GM20000 (cell line): Measurements from ENCODE around the gene CDCA3.

Experiments
- DNase-seq: peaks from one replicate; pipeline ENCODE4 v3.0.0; 2012; ENCODE audit warnings: low spot score
- TF ChIP-seq, protein P1 (sequence below): IDR thresholded peaks from 2 replicates; pipeline ENCODE4 v1.5.1; 2012; ENCODE audit warnings: mild to moderate bottlenecking, control low read depth; ENCODE audit errors: extremely low read depth, missing control alignments

CDCA3 gene

DNA sequence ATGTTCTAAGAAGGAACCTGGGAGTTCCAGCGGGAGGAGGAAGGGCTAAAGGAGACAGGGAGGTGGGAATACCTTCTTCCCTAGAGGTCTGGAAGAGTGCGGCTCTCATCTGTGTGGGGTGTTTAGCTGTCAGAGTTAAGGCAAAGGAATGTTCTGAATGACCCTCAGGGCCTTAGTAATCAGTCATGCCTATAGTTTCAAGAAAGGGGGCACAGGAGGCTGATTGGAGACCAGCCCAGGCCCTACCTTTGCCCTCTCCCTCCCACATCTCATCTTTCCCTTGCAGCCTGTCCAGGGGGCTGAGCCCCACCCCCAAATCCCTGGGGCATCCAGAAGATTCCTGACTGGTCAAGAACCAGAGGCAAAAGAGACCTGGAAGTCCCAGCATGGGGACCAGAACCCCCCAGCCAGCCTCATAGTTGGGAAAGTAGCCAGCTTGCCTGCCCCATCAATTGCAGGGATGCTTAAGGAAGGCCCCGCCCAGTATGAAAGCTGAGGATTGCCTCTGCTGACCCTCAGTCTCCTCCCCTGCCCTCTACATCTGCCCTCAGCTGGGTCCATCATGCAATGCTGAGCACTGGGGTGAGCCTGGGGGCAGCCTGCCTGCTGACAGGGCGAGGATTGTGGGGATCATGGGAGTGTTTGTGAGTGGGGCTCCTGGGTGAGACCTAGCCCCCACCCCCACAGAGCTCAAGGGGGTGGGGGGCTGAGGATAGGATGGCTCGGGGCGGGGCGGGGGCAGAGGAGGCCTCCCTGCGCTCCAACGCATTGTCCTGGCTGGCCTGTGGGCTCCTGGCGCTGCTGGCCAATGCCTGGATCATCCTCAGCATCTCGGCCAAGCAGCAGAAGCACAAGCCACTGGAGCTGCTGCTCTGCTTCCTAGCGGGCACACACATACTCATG lies 27.7 kb downstream of the CDCA3 start:
- TF ChIP-seq, protein P1, sequence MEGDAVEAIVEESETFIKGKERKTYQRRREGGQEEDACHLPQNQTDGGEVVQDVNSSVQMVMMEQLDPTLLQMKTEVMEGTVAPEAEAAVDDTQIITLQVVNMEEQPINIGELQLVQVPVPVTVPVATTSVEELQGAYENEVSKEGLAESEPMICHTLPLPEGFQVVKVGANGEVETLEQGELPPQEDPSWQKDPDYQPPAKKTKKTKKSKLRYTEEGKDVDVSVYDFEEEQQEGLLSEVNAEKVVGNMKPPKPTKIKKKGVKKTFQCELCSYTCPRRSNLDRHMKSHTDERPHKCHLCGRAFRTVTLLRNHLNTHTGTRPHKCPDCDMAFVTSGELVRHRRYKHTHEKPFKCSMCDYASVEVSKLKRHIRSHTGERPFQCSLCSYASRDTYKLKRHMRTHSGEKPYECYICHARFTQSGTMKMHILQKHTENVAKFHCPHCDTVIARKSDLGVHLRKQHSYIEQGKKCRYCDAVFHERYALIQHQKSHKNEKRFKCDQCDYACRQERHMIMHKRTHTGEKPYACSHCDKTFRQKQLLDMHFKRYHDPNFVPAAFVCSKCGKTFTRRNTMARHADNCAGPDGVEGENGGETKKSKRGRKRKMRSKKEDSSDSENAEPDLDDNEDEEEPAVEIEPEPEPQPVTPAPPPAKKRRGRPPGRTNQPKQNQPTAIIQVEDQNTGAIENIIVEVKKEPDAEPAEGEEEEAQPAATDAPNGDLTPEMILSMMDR = no peak
- DNase-seq = no peak

DNA sequence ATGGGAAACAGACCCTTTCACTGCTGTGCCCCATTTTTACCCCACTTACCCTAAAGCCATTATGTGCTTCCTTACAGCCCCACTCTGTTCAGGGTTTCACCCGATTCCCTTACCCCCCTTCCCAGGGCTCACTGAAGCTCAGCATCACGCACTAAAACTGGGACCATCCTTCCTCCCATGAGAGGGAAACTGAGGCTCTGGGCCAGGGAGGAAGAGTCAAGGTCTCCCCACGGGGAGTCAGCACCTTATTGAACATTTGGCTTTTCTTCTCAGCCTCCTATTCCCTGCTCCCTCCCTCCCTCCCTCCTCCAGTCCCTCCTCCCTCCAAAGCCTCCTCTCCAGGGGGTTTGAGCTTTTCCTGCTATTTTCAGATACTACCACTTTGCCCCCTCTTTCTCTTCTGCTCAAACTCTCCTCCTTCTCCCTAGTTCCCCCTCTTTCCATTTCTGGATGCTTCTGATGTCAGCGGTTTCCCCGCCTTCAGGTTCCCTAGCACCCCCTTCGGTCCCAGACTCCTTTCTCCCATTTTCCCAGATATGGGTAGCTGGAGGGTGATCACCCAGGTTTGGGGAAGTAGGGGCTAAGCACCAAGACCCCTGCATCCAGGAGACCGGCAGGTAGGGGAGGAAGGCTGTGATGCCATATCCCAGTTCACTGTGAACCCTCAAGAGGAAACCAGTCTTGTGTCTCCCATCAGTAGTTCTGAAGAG lies 28.5 kb downstream of the CDCA3 start:
- no peak for DNase-seq
- TF ChIP-seq, protein P1 = no peak

DNA sequence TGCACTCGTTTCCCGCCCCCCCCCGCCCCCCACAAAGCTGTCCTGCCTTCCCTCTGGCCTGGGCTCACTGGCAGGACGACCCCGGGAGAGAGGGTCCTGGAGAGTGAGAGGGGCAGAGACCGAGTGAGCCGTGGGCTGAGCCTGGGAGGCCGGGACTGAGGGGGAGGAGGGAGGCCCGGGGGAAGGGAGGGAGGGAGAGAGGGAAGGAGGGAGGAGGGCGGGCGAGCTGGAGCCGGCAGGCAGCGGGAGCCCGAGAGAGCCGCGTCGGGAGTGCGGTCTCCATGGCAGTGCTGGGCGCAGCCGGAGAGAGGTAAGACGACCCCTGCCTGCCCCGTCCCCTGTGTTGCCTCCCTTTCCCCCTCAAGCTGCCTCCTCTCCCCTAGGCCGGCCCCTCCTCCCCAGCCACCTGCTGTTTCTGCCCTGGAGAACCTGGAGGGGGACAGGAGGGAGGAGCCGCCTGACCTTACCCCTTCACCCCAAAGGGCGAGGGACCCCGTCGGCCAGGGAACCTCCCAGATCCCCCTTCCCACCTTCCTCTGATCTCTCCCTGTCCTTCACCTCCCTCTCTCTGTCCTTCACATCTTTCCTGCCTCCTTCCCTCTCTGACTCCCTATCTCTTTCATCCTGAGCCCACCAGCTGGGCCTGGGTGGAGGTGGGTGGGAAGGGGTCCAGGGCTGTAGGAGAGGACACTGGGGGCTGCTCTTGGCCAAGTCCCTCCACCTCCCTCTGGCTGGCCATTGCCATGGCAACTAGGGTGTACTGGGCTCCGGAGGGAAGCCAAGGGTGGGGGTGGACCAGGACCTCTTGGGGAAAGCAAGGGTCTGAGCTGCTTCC lies 29.3 kb downstream of the CDCA3 start, which contains the start of gene GPR162:
Gene GPR162, plus strand, starts transcription at position 231 of the 835 bp plus-strand sequence. CDS start 2,078 bp downstream, outside the sequence.
- no peak for DNase-seq
- TF ChIP-seq, protein P1 = no peak

DNA sequence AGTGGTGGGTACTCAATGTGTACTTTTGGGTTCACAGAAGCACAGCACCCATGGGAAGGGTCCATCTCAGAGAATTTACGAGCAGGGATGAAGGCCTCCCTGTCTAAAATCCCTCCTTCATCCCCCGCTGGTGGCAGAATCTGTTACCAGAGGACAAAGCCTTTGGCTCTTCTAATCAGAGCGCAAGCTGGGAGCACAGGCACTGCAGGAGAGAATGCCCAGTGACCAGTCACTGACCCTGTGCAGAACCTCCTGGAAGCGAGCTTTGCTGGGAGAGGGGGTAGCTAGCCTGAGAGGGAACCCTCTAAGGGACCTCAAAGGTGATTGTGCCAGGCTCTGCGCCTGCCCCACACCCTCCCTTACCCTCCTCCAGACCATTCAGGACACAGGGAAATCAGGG lies 30.9 kb downstream of the CDCA3 start:
- no peak for DNase-seq
- TF ChIP-seq, protein P1 = no peak

DNA sequence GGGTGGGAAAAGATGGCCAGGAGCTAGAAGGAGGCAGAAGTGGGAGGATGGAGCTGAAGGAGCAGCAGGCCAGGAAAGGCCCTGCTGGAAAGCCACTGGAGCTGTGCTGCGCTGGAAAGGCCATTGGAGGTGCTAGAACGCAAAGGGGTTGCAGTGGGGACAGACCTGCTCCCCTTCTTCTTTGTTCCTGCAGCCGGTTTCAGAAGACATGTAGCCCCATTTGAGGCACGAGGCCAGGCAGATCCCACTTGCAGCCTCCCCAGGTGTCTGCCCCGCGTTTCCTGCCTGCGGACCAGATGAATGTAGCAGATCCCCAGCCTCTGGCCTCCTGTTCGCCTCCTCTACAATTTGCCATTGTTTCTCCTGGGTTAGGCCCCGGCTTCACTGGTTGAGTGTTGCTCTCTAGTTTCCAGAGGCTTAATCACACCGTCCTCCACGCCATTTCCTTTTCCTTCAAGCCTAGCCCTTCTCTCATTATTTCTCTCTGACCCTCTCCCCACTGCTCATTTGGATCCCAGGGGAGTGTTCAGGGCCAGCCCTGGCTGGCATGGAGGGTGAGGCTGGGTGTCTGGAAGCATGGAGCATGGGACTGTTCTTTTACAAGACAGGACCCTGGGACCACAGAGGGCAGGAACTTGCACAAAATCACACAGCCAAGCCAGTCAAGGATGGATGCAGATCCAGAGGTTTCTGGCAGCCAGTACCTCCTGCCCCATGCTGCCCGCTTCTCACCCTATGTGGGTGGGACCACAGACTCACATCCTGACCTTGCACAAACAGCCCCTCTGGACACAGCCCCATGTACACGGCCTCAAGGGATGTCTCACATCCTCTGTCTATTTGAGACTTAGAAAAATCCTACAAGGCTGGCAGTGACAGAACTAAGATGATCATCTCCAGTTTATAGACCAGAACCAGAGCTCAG lies 31.7 kb downstream of the CDCA3 start:
- TF ChIP-seq, protein P1 = no peak
- DNase-seq = no peak

DNA sequence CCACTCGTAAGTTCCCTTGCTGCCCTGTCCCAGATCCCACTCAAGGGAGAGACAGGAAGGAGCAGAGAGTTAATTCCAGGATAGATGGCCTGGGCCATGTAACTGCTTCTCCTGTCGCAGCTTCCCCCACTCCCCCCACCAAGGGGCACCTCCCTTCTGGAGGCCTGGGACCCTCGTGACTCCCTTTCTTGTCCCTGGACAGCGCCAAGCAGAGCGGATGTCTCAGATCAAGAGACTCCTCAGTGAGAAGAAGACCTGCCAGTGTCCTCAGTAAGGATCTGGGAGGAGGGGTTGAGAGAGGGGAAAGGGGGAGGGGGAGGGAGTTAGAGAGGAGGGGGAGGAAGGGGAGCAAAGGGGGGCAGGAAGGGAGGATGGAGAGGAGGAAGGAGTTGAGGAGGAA lies 32.4 kb downstream of the CDCA3 start:
- DNase-seq = no peak
- TF ChIP-seq, protein P1 = no peak
